SK-N-SH treated with all-trans-retinoic acid at 6 μM for 48 hours (cell line): ENCODE results near the gene GRIK4.
"Not testable (repeated sequence)": the region's sequence is repeated elsewhere in the genome, so short reads cannot be mapped to it uniquely, and the experiment has no call there.

Source experiments
- ATAC-seq: fragments of 200-7000 bp; cut with Tn5 transposase; 3 replicates; pipeline ENCODE4 v1.9.1; 2020; ENCODE audit warnings: mild to moderate bottlenecking, moderate library complexity
- CSDC2 ChIP-seq: fragments of 250-450 bp; sonication (Bioruptor Pico); IDR thresholded peaks from 2 replicates; pipeline ENCODE4 v1.5.0; 2020; ENCODE audit warnings: mild to moderate bottlenecking, moderate library complexity
- ESRRG ChIP-seq: fragments of 250-450 bp; sonication (Bioruptor Pico); IDR thresholded peaks from 2 replicates; pipeline ENCODE4 v1.6.1; 2021; ENCODE audit warnings: mild to moderate bottlenecking
- GLIS3 ChIP-seq: fragments of 250-450 bp; sonication (Bioruptor Pico); IDR thresholded peaks from 2 replicates; pipeline ENCODE4 v1.5.0; 2020; ENCODE audit warnings: mild to moderate bottlenecking, moderate library complexity
- OSR1 ChIP-seq: fragments of 250-450 bp; sonication (Bioruptor Pico); IDR thresholded peaks from 2 replicates; pipeline ENCODE4 v1.8.0; 2022; ENCODE audit warnings: moderate library complexity, mild to moderate bottlenecking, inconsistent platforms
- PPARA ChIP-seq: fragments of 250-450 bp; sonication (Bioruptor Pico); IDR thresholded peaks from 2 replicates; pipeline ENCODE4 v1.5.0; 2020; ENCODE audit warnings: mild to moderate bottlenecking, borderline replicate concordance
- RARB ChIP-seq: fragments of 250-450 bp; sonication (Bioruptor Pico); IDR thresholded peaks from 2 replicates; pipeline ENCODE4 v1.8.0; 2021; ENCODE audit warnings: mild to moderate bottlenecking, moderate library complexity
- SNAI2 ChIP-seq: fragments of 250-450 bp; sonication (Bioruptor Pico); IDR thresholded peaks from 2 replicates; pipeline ENCODE4 v1.5.0; 2020; ENCODE audit warnings: mild to moderate bottlenecking, moderate library complexity
- ZC3H10 ChIP-seq: fragments of 250-450 bp; sonication (Bioruptor Pico); IDR thresholded peaks from 2 replicates; pipeline ENCODE4 v1.5.1; 2021; ENCODE audit warnings: mild to moderate bottlenecking, moderate library complexity
- ZFP3 ChIP-seq: fragments of 250-450 bp; sonication (Bioruptor Pico); IDR thresholded peaks from 2 replicates; pipeline ENCODE4 v1.5.0; 2020; ENCODE audit warnings: mild to moderate bottlenecking, moderate library complexity
- ZFP30 ChIP-seq: fragments of 450-650 bp; formaldehyde crosslinking; IDR thresholded peaks from 2 replicates; pipeline ENCODE4 v1.5.0; 2022; ENCODE audit warnings: mild to moderate bottlenecking, moderate library complexity
- ZNF565 ChIP-seq: fragments of 450-650 bp; formaldehyde crosslinking; conservative IDR thresholded peaks from 2 replicates; pipeline ENCODE4 v1.5.0; 2020; ENCODE audit warnings: low read depth, mild to moderate bottlenecking, moderate library complexity
- ZNF70 ChIP-seq: fragments of 450-650 bp; formaldehyde crosslinking; IDR thresholded peaks from 2 replicates; pipeline ENCODE4 v1.5.0; 2020; ENCODE audit warnings: mild to moderate bottlenecking, moderate library complexity
- ZNF8 ChIP-seq: fragments of 450-650 bp; formaldehyde crosslinking; IDR thresholded peaks from 2 replicates; pipeline ENCODE4 v1.5.0; 2020; ENCODE audit warnings: mild to moderate bottlenecking, moderate library complexity
- TF ChIP-seq, protein P1 (sequence below): fragments of 250-450 bp; sonication (Bioruptor Pico); IDR thresholded peaks from 2 replicates; pipeline ENCODE4 v1.8.0; 2021; ENCODE audit warnings: low read depth, mild to moderate bottlenecking, moderate library complexity, borderline replicate concordance
- TF ChIP-seq, protein P2 (sequence below): fragments of 250-450 bp; sonication (Bioruptor Pico); IDR thresholded peaks from 2 replicates; pipeline ENCODE4 v1.5.0; 2020; ENCODE audit warnings: mild to moderate bottlenecking, moderate library complexity
- TF ChIP-seq, protein P3 (sequence below): fragments of 250-450 bp; sonication (Bioruptor Pico); IDR thresholded peaks from 2 replicates; pipeline ENCODE4 v1.5.1; 2021; ENCODE audit warnings: mild to moderate bottlenecking, moderate library complexity
- TF ChIP-seq, protein P4 (sequence below): fragments of 250-450 bp; sonication (Bioruptor Pico); IDR thresholded peaks from 2 replicates; pipeline ENCODE4 v1.5.1; 2020; ENCODE audit warnings: low read depth, mild to moderate bottlenecking, moderate library complexity
- TF ChIP-seq, protein P5 (sequence below): fragments of 250-450 bp; sonication (Bioruptor Pico); IDR thresholded peaks from 2 replicates; pipeline ENCODE4 v1.8.0; 2020; ENCODE audit warnings: mild to moderate bottlenecking, moderate library complexity, borderline replicate concordance

The GRIK4 gene

DNA sequence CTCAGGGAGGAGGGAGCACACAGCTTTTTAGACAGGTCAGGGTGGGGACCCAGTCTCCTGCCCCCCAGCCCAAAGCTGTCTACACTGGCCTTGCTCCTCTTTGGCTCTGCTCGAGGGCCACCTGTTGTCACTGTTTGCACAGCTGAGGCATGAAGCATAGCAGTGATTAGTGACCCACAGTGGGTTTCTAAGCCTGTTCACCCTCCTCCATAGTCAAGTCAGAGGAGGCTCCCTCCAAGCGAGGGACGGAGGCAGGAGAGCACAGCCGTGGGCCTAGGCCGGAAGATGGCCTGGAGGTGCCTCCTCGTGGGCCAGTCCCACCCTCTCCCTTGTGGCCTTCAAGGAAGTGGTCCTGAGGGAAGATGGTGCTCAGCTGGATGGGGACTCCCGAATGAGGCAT is 241.1 kb downstream of the GRIK4 start:
- no peak for ATAC-seq
- TF ChIP-seq PPARA (no peak), ZNF565 (no peak), ESRRG (CRISPR knock-in tag) (no peak), SNAI2 (CRISPR knock-in tag) (no peak), GLIS3 (CRISPR knock-in tag) (no peak), ZC3H10 (CRISPR knock-in tag) (no peak), ZNF8 (CRISPR knock-in tag) (no peak), RARB (CRISPR knock-in tag) (no peak), CSDC2 (CRISPR knock-in tag) (no peak)
- TF ChIP-seq, protein P1, sequence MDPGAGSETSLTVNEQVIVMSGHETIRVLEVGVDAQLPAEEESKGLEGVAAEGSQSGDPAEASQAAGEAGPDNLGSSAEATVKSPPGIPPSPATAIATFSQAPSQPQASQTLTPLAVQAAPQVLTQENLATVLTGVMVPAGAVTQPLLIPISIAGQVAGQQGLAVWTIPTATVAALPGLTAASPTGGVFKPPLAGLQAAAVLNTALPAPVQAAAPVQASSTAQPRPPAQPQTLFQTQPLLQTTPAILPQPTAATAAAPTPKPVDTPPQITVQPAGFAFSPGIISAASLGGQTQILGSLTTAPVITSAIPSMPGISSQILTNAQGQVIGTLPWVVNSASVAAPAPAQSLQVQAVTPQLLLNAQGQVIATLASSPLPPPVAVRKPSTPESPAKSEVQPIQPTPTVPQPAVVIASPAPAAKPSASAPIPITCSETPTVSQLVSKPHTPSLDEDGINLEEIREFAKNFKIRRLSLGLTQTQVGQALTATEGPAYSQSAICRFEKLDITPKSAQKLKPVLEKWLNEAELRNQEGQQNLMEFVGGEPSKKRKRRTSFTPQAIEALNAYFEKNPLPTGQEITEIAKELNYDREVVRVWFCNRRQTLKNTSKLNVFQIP (CRISPR knock-in tag) = no peak
- TF ChIP-seq, protein P2, sequence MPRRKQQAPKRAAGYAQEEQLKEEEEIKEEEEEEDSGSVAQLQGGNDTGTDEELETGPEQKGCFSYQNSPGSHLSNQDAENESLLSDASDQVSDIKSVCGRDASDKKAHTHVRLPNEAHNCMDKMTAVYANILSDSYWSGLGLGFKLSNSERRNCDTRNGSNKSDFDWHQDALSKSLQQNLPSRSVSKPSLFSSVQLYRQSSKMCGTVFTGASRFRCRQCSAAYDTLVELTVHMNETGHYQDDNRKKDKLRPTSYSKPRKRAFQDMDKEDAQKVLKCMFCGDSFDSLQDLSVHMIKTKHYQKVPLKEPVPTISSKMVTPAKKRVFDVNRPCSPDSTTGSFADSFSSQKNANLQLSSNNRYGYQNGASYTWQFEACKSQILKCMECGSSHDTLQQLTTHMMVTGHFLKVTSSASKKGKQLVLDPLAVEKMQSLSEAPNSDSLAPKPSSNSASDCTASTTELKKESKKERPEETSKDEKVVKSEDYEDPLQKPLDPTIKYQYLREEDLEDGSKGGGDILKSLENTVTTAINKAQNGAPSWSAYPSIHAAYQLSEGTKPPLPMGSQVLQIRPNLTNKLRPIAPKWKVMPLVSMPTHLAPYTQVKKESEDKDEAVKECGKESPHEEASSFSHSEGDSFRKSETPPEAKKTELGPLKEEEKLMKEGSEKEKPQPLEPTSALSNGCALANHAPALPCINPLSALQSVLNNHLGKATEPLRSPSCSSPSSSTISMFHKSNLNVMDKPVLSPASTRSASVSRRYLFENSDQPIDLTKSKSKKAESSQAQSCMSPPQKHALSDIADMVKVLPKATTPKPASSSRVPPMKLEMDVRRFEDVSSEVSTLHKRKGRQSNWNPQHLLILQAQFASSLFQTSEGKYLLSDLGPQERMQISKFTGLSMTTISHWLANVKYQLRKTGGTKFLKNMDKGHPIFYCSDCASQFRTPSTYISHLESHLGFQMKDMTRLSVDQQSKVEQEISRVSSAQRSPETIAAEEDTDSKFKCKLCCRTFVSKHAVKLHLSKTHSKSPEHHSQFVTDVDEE (CRISPR knock-in tag) = no peak
- TF ChIP-seq, protein P3, sequence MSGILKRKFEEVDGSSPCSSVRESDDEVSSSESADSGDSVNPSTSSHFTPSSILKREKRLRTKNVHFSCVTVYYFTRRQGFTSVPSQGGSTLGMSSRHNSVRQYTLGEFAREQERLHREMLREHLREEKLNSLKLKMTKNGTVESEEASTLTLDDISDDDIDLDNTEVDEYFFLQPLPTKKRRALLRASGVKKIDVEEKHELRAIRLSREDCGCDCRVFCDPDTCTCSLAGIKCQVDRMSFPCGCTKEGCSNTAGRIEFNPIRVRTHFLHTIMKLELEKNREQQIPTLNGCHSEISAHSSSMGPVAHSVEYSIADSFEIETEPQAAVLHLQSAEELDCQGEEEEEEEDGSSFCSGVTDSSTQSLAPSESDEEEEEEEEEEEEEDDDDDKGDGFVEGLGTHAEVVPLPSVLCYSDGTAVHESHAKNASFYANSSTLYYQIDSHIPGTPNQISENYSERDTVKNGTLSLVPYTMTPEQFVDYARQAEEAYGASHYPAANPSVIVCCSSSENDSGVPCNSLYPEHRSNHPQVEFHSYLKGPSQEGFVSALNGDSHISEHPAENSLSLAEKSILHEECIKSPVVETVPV (CRISPR knock-in tag) = no peak

DNA sequence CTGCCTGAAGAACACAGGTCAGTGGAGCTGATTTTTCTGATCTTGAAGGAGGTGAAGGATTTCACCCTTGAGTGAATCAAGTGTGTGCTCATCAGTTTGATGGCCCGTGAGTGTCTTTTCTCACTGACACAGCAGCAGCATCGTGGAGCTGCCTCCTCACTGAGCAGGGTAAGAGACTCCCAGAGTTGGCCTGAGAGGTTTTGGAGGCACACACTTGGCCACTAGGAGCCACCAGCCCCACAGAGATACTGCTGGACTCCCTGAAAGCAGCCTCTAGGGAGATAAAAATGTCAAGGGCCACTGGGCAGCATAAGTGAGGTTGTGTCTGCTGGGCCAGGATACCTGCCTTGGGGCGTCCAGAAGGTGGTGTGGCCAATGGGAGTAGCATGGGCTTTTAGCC is 245.4 kb downstream of the GRIK4 start:
- no peak for ATAC-seq
- TF ChIP-seq OSR1 (CRISPR knock-in tag) (no peak), ZFP3 (CRISPR knock-in tag) (no peak)
- TF ChIP-seq, protein P4, sequence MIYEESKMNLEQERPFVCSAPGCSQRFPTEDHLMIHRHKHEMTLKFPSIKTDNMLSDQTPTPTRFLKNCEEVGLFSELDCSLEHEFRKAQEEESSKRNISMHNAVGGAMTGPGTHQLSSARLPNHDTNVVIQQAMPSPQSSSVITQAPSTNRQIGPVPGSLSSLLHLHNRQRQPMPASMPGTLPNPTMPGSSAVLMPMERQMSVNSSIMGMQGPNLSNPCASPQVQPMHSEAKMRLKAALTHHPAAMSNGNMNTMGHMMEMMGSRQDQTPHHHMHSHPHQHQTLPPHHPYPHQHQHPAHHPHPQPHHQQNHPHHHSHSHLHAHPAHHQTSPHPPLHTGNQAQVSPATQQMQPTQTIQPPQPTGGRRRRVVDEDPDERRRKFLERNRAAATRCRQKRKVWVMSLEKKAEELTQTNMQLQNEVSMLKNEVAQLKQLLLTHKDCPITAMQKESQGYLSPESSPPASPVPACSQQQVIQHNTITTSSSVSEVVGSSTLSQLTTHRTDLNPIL (CRISPR knock-in tag) = no peak

DNA sequence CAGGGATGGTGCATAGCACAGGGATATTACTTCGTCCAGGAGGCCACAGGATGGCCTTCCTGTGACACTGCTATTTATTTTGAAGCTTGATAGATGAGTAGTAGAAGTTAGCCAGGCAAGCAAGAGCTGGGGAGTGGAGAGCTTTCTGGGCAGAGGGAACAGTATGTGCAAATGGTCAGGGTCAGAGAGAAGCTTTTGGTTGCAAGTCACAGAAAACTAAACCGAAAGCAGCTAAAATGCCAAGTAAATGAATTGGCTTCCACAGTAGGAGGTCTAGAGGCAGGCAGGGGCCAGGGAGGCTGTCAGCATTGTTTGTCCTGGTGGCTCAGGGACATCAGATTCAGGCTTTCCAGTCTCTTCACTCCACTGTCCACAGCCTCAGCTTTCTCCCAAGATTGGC is 247.5 kb downstream of the GRIK4 start:
- ATAC-seq = no peak
- TF ChIP-seq SNAI2 (CRISPR knock-in tag) (no peak), ZFP30 (no peak), ZFP3 (CRISPR knock-in tag) (no peak), CSDC2 (CRISPR knock-in tag) (no peak), ZNF565 (no peak), OSR1 (CRISPR knock-in tag) (no peak), RARB (CRISPR knock-in tag) (no peak), ZNF70 (CRISPR knock-in tag) (no peak)
- TF ChIP-seq, protein P5, sequence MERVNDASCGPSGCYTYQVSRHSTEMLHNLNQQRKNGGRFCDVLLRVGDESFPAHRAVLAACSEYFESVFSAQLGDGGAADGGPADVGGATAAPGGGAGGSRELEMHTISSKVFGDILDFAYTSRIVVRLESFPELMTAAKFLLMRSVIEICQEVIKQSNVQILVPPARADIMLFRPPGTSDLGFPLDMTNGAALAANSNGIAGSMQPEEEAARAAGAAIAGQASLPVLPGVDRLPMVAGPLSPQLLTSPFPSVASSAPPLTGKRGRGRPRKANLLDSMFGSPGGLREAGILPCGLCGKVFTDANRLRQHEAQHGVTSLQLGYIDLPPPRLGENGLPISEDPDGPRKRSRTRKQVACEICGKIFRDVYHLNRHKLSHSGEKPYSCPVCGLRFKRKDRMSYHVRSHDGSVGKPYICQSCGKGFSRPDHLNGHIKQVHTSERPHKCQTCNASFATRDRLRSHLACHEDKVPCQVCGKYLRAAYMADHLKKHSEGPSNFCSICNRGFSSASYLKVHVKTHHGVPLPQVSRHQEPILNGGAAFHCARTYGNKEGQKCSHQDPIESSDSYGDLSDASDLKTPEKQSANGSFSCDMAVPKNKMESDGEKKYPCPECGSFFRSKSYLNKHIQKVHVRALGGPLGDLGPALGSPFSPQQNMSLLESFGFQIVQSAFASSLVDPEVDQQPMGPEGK (CRISPR knock-in tag) = no peak
- TF ChIP-seq, protein P3 (CRISPR knock-in tag) = no peak
- TF ChIP-seq, protein P1 (CRISPR knock-in tag) = no peak
- TF ChIP-seq, protein P2 (CRISPR knock-in tag) = no peak
- TF ChIP-seq, protein P4 (CRISPR knock-in tag) = no peak

DNA sequence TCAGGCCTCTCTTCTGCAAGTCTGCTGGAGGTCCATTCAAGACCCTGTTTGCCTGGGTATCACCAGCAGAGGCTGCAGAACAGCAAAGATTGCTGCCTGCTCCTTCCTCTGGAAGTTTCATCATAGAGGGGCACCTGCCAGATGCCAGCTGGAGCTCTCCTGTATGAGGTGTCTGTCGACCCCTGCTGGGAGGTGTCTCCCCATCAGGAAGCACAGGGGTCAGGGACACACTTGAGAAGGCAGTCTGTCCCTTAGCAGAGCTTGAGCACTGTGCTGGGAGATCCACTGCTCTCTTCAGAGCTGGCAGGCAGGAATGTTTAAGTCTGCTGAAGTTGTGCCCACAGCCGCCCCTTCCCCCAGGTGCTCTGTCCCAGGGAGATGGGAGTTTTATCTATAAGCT is 254.2 kb downstream of the GRIK4 start:
- not testable (repeated sequence) for ATAC-seq
